Neural progenitor cell (in vitro differentiated cells): ENCODE data around the gene SLC1A4. TPM values are rescaled to one million over a fixed set of nuclear protein-coding genes. Genes with fewer than 3 reads are reported as not detected.

Experiments
- DNase-seq: peaks from one replicate; pipeline ENCODE4 v3.0.0-alpha.2; 2016; ENCODE audit warnings: low spot score
- H2AFZ ChIP-seq: fragments of 200-600 bp; sonication (generic); replicated peaks from 2 replicates; pipeline ENCODE4 v1.6.1; 2016; ENCODE audit warnings: antibody characterized with exemption
- H3F3A ChIP-seq: fragments of 200-600 bp; sonication (generic); 2 replicates; pipeline ENCODE4 v1.6.1; 2016; ENCODE audit warnings: antibody characterized with exemption, low read depth
- H3K27ac ChIP-seq: fragments of 200-600 bp; sonication (generic); 2 replicates; pipeline ENCODE4 v1.5.1; 2016; ENCODE audit warnings: mild to moderate bottlenecking
- H3K27me3 ChIP-seq: fragments of 200-600 bp; sonication (generic); 2 replicates; pipeline ENCODE4 v1.6.1; 2016; ENCODE audit warnings: mild to moderate bottlenecking, moderate library complexity
- H3K36me3 ChIP-seq: fragments of 200-600 bp; sonication (generic); 2 replicates; pipeline ENCODE4 v1.5.1; 2016
- H3K4me1 ChIP-seq: fragments of 200-600 bp; sonication (generic); 2 replicates; pipeline ENCODE4 v1.6.1; 2016; ENCODE audit warnings: mixed run types
- H3K4me2 ChIP-seq: fragments of 200-600 bp; sonication (generic); 2 replicates; pipeline ENCODE4 v1.6.1; 2016
- H3K4me3 ChIP-seq: fragments of 200-600 bp; sonication (generic); 2 replicates; pipeline ENCODE4 v1.5.1; 2016
- H3K79me2 ChIP-seq: fragments of 200-600 bp; sonication (generic); 2 replicates; pipeline ENCODE4 v1.6.1; 2016; ENCODE audit warnings: low read depth
- H3K9ac ChIP-seq: fragments of 200-600 bp; sonication (generic); 2 replicates; pipeline ENCODE4 v1.6.1; 2016
- H3K9me3 ChIP-seq: fragments of 200-600 bp; sonication (generic); 2 replicates; pipeline ENCODE4 v1.5.1; 2016; ENCODE audit warnings: low read depth
- H4K20me1 ChIP-seq: fragments of 200-600 bp; sonication (generic); 2 replicates; pipeline ENCODE4 v1.6.1; 2016; ENCODE audit warnings: low read depth
- H3K27ac Mint-ChIP-seq: 3 replicates; pipeline ENCODE4 v1.8.0; 2021; ENCODE audit warnings: mixed read lengths
- H3K27me3 Mint-ChIP-seq: 2 replicates; pipeline ENCODE4 v1.8.0; 2022; ENCODE audit warnings: low read depth, mild to moderate bottlenecking, inconsistent platforms, moderate library complexity, mixed read lengths; ENCODE audit not compliant: insufficient read depth
- H3K36me3 Mint-ChIP-seq: 3 replicates; pipeline ENCODE4 v1.8.0; 2021; ENCODE audit warnings: mixed read lengths
- H3K4me1 Mint-ChIP-seq: 3 replicates; pipeline ENCODE4 v1.8.0; 2021; ENCODE audit warnings: mixed read lengths
- H3K4me3 Mint-ChIP-seq: 3 replicates; pipeline ENCODE4 v1.8.0; 2021; ENCODE audit warnings: mild to moderate bottlenecking, moderate library complexity, mixed read lengths
- H3K9me3 Mint-ChIP-seq: 3 replicates; pipeline ENCODE4 v1.8.0; 2020; ENCODE audit warnings: mixed read lengths
- EZH2 ChIP-seq: fragments of 200-600 bp; sonication (generic); IDR thresholded peaks from 2 replicates; pipeline ENCODE4 v1.6.1; 2017; ENCODE audit warnings: antibody characterized with exemption, mild to moderate bottlenecking, moderate library complexity
- EZH2phosphoT487 ChIP-seq: fragments of 200-600 bp; sonication (generic); IDR thresholded peaks from 2 replicates; pipeline ENCODE4 v1.6.1; 2017; ENCODE audit warnings: antibody characterized with exemption
- total RNA-seq: library from RNA; depleted of rRNA; stranded (reverse); fragments of >200 nt; gene quantifications from 2 replicates; pipeline ENCODE4 v1.2.3, GENCODE V29; 2015; ENCODE audit warnings: low replicate concordance
- TF ChIP-seq, protein P1 (sequence below): fragments of 200-600 bp; sonication (generic); IDR thresholded peaks from 2 replicates; pipeline ENCODE4 v1.5.1; 2017; ENCODE audit warnings: antibody characterized with exemption, mild to moderate bottlenecking

The SLC1A4 gene
- total RNA-seq, 1 donor from 2014 or later = 1.3 TPM

DNA sequence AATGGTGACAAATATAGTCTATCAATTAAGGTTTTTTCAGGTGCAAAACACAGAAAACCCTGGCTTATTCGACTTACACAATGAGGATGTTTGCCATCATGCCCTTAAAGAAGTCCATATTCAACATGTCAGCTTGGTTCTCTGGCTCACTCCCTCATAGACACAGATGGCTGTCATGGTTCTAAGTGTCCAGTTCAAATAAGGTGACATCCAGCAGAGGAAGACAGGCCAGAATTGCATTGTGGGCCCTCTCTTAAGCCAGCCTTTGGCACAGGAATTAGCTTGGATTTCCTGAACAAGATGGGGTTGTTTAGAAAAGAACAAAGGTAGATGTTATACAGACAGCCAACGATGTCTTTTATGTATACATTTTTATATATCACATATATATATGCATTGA lies 18.7 kb upstream of the SLC1A4 start:
- Histone ChIP-seq H3K4me3 (no peak overlapping the region), H3K27ac (no peak overlapping the region), H2AFZ (no peak overlapping the region), H3F3A (no peaks in the 10 kb centered on the region), H3K9ac (no peak overlapping the region), H3K4me1 (no peaks in the 10 kb centered on the region), H3K79me2 (no peaks in the 10 kb centered on the region), H3K9me3 (no peaks in the 10 kb centered on the region), H3K36me3 (no peaks in the 10 kb centered on the region), H3K4me2 (no peak overlapping the region), H4K20me1 (no peaks in the 10 kb centered on the region), H3K27me3 (no peaks in the 10 kb centered on the region)
- Mint-ChIP-seq H3K27me3 (peaks cover 3% of the 10 kb centered on the region), H3K27ac (no peak overlapping the region), H3K4me3 (no peak overlapping the region), H3K36me3 (no peaks in the 10 kb centered on the region), H3K9me3 (no peaks in the 10 kb centered on the region), H3K4me1 (peaks cover 6% of the 10 kb centered on the region)
- no peak for DNase-seq
- TF ChIP-seq EZH2phosphoT487 (no peak), EZH2 (no peak)
- TF ChIP-seq, protein P1, sequence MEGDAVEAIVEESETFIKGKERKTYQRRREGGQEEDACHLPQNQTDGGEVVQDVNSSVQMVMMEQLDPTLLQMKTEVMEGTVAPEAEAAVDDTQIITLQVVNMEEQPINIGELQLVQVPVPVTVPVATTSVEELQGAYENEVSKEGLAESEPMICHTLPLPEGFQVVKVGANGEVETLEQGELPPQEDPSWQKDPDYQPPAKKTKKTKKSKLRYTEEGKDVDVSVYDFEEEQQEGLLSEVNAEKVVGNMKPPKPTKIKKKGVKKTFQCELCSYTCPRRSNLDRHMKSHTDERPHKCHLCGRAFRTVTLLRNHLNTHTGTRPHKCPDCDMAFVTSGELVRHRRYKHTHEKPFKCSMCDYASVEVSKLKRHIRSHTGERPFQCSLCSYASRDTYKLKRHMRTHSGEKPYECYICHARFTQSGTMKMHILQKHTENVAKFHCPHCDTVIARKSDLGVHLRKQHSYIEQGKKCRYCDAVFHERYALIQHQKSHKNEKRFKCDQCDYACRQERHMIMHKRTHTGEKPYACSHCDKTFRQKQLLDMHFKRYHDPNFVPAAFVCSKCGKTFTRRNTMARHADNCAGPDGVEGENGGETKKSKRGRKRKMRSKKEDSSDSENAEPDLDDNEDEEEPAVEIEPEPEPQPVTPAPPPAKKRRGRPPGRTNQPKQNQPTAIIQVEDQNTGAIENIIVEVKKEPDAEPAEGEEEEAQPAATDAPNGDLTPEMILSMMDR = no peak

DNA sequence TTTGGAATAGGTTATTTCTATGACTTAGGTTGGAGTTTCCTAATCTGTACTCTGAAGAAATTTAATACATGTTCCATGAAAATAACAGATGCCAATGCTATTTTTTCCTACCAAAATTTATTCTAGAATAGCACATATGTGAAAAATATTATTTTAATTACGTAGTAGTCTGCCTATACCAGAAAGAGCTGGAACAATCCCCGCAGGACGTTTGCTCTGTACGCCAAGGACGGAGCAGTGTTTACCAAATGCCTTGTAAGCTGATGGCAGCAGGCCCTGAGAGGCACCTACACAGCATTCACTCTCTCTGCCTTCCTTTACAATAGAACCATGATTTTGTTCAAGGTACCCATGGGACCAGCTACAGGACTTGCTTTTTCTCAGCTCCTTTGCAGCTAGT lies 16.8 kb upstream of the SLC1A4 start:
- Histone ChIP-seq H3K4me3 (no peak overlapping the region), H3K27ac (no peak overlapping the region), H3K36me3 (no peaks in the 10 kb centered on the region), H4K20me1 (no peaks in the 10 kb centered on the region), H2AFZ (no peak overlapping the region), H3K79me2 (no peaks in the 10 kb centered on the region), H3K9me3 (no peaks in the 10 kb centered on the region), H3K27me3 (no peaks in the 10 kb centered on the region), H3K4me2 (no peak overlapping the region), H3K9ac (no peak overlapping the region), H3K4me1 (no peaks in the 10 kb centered on the region), H3F3A (no peaks in the 10 kb centered on the region)
- no peak for TF ChIP-seq EZH2
- no peak for TF ChIP-seq EZH2phosphoT487
- TF ChIP-seq, protein P1 = no peak
- peaks cover 8% of the 10 kb centered on the region for H3K4me1 Mint-ChIP-seq
- peaks cover 3% of the 10 kb centered on the region for H3K27me3 Mint-ChIP-seq
- H3K27ac Mint-ChIP-seq = no peak overlapping the region
- no peaks in the 10 kb centered on the region for H3K36me3 Mint-ChIP-seq
- H3K4me3 Mint-ChIP-seq = no peak overlapping the region
- H3K9me3 Mint-ChIP-seq = no peaks in the 10 kb centered on the region
- no peak for DNase-seq

DNA sequence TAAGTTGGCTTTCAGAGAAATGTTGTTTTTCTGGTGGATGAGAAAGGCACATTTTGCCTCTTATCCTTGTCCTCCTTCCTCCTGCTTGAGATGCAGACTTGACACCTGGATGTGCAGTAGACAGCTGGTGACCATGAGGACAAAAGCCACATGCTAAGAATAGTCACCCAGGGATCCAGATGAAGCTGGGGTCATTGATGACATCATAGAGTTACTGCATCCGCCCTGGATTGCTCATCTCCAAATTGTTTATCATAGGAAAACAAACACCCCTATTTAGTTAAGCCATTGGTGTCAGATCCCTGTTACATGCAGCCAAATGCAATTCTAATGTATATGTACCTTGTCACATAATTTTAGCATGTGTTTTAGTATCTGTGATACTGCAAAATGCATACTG lies 16.3 kb upstream of the SLC1A4 start:
- no peak overlapping the region for H3K4me2 ChIP-seq
- H3K36me3 Mint-ChIP-seq = no peaks in the 10 kb centered on the region
- no peak overlapping the region for H3K27ac Mint-ChIP-seq
- H3K79me2 ChIP-seq = no peaks in the 10 kb centered on the region
- DNase-seq = no peak
- no peaks in the 10 kb centered on the region for H4K20me1 ChIP-seq
- H3K27me3 ChIP-seq = no peaks in the 10 kb centered on the region
- no peaks in the 10 kb centered on the region for H3K4me1 ChIP-seq
- no peaks in the 10 kb centered on the region for H3F3A ChIP-seq
- H3K36me3 ChIP-seq = no peaks in the 10 kb centered on the region
- no peaks in the 10 kb centered on the region for H3K9me3 ChIP-seq
- H3K4me3 ChIP-seq = no peak overlapping the region
- no peak overlapping the region for H3K4me3 Mint-ChIP-seq
- no peak overlapping the region for H3K9ac ChIP-seq
- TF ChIP-seq, protein P1 = no peak
- TF ChIP-seq EZH2 = no peak
- no peak for TF ChIP-seq EZH2phosphoT487
- H3K27me3 Mint-ChIP-seq = peaks cover 3% of the 10 kb centered on the region
- no peak overlapping the region for H2AFZ ChIP-seq
- H3K4me1 Mint-ChIP-seq = peaks cover 8% of the 10 kb centered on the region
- H3K9me3 Mint-ChIP-seq = no peaks in the 10 kb centered on the region
- no peak overlapping the region for H3K27ac ChIP-seq
